ENCODE measurements around the gene FRMD8. TPM values are rescaled to one million over a fixed set of nuclear protein-coding genes. Genes with fewer than 3 reads are reported as not detected.

FRMD8 gene
- total RNA-seq, 4 donors from 2014 or later: 19.9 to 31.5 (median 21.3) TPM

GRCh38 chr11:65417702-65418430, 31.4 kb downstream of the FRMD8 start:
- Histone ChIP-seq H3K9me3 (no peaks in the 10 kb centered on the region), H3K27me3 (no peaks in the 10 kb centered on the region), H3K4me3 (peak overlapping the region in 1 of 2 donors; percentile 81), H3K36me3 (peaks cover 0 to 8% of the 10 kb centered on the region in 2 donors), H3K4me1 (peaks cover 6 to 64% (median 39%) of the 10 kb centered on the region in 3 donors), H3K27ac (peak overlapping the region; percentile 97 to 100 (median 98))
- 9 to 12% methylated on average over 7 to 9 of the region's 19 CpGs for WGBS, 2 donors (ENCODE audit: low coverage in 1 of 2)
- peak; percentile 4 for ATAC-seq
- TF ChIP-seq CTCF (IDR thresholded peaks at IDR 0.05) (no peak), POLR2AphosphoS5 (IDR thresholded peaks at IDR 0.05) (peak; percentile 28)

- Histone ChIP-seq H3K9me3 (no peaks in the 10 kb centered on the region), H3K4me1 (peaks cover 6 to 60% (median 39%) of the 10 kb centered on the region in 3 donors), H3K27me3 (no peaks in the 10 kb centered on the region), H3K36me3 (peaks cover 0 to 5% of the 10 kb centered on the region in 2 donors), H3K27ac (peak overlapping the region; percentile 97 to 100 (median 98)), H3K4me3 (peak overlapping the region; percentile 9 to 81)
- ATAC-seq: no peak
- TF ChIP-seq POLR2AphosphoS5 (IDR thresholded peaks at IDR 0.05): no peak
- no peak for TF ChIP-seq EP300 (IDR thresholded peaks at IDR 0.05)
- TF ChIP-seq CTCF (IDR thresholded peaks at IDR 0.05): no peak
- peak in 1 of 2 donors; percentile 70 for TF ChIP-seq POLR2A (IDR thresholded peaks at IDR 0.05)
- WGBS, 2 donors (ENCODE audit: low coverage in 1 of 2): 0% methylated on average over 1 of the region's 4 CpGs; no CpG with 5 or more reads in 1 of the 2 donors
These were observed 31.9 kb downstream of the FRMD8 start for GRCh38 chr11:65418431-65418680.

DNA sequence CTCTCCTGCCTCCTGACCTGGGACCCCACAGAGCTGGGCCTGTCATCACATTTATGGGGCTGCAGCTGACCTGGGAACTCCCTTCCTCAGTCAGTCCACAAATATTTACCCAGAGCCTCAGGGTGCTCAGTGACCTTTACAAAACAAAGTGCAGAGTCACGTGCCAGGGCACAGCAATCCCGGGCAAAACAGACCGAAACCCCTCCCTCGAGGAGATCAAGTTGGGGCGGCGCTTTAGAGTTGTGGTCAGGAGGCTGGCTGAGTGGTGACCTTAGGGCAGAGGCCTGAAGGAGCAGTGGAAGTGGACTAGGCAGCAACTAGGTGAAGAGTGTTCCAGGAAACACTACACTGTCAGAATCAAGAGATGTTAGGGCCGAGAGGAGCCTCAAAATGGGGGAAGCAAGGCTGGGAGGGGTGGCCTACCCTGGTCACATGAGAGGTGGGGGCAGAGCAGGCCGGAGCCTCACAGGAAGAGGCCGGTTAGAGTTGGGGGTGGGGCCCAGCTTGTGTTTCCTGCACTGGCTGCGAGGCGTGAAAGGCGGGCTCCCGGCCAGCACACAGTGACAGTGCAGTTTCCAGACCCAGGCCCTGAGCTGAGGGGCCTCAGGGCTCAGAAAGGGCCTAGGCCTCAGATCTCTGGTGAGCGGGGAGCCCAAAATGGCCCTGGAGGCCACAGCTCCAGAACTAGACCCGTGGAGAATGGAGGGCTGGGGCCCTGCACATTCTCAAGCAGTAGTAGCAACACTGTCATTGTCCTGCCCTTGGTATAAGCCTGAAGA, 32.4 kb downstream of the FRMD8 start:
- peaks cover 0 to 1% of the 10 kb centered on the region in 2 donors for H3K36me3 ChIP-seq
- no peaks in the 10 kb centered on the region for H3K9me3 ChIP-seq
- peak overlapping the region; percentile 18 to 81 for H3K4me3 ChIP-seq
- no peak for TF ChIP-seq EP300 (IDR thresholded peaks at IDR 0.05)
- TF ChIP-seq POLR2A (IDR thresholded peaks at IDR 0.05): peak; percentile 73 to 77
- no peak for TF ChIP-seq CTCF (IDR thresholded peaks at IDR 0.05)
- TF ChIP-seq POLR2AphosphoS5 (IDR thresholded peaks at IDR 0.05): peak; percentile 86
- peak; percentile 58 for ATAC-seq
- no peaks in the 10 kb centered on the region for H3K27me3 ChIP-seq
- H3K4me1 ChIP-seq: peaks cover 6 to 60% (median 39%) of the 10 kb centered on the region in 3 donors
- H3K27ac ChIP-seq: peak overlapping the region; percentile 97 to 100 (median 98)
- WGBS, 2 donors (ENCODE audit: low coverage in 1 of 2): 0% methylated on average over 2 to 11 of the region's 15 CpGs

DNA sequence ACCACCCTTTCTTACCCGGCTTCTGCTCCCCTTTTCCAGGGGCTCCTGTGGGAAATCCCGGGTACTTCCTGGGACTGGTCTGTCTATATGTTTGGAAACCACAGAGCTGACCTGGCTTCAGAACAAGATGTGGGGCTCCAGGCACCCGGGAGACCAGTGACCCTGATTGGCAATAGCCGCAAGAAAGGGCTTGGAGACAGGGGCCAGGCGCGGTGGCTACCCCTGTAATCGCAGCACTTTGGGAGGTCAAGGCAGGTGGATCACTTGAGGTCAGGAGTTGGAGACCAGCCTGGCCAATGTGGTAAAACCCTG, 33.0 kb downstream of the FRMD8 start:
- H3K27me3 ChIP-seq: no peaks in the 10 kb centered on the region
- no peak for ATAC-seq
- peak overlapping the region; percentile 97 to 100 (median 98) for H3K27ac ChIP-seq
- peaks cover 6 to 60% (median 39%) of the 10 kb centered on the region in 3 donors for H3K4me1 ChIP-seq
- H3K36me3 ChIP-seq: no peaks in the 10 kb centered on the region
- WGBS, 2 donors (ENCODE audit: low coverage in 1 of 2): 24% methylated on average over 6 of the region's 7 CpGs; no CpG with 5 or more reads in 1 of the 2 donors
- no peaks in the 10 kb centered on the region for H3K9me3 ChIP-seq
- TF ChIP-seq EP300 (IDR thresholded peaks at IDR 0.05): no peak
- peak in 1 of 4 experiments; percentile 5 for TF ChIP-seq CTCF (IDR thresholded peaks at IDR 0.05)
- H3K4me3 ChIP-seq: peak overlapping the region; percentile 18 to 81
